Testis (tissue), 2 donors: ENCODE data around the gene ARAP2.

Experiments used
- CTCF ChIP-seq, 3 experiments: fragments of 450-650 bp in 2 of 3; fragments of 200-600 bp in 1 of 3; sonication (generic) in 1 of 3; IDR thresholded peaks; one replicate each; pipeline ENCODE4 v1.5.1; 2016 to 2019; ENCODE audit warnings: antibody characterized with exemption in 3 of 3, mild to moderate bottlenecking in 2 of 3, moderate library complexity in 1 of 3
- POLR2A ChIP-seq: fragments of 450-650 bp; IDR thresholded peaks from one replicate; pipeline ENCODE4 v1.6.1; 2017; ENCODE audit warnings: antibody characterized with exemption, mild to moderate bottlenecking, moderate library complexity

GRCh38 chr4:36198068-36198808 is 46.1 kb downstream of the ARAP2 start:
- TF ChIP-seq CTCF (IDR thresholded peaks at IDR 0.05) (no peak), POLR2A (no peak)
